COLO668 (cell line): ENCODE results near the gene RHOC.

Experiments
- DNase-seq: peaks from one replicate; lab custom pipeline; 2025; ENCODE audit not compliant: unreplicated experiment; lab: John Stamatoyannopoulos, UW

RHOC gene

GRCh38 chr1:112718691-112719418 lies 11.9 kb upstream of the RHOC start:
- DNase-seq: peak; percentile 86

GRCh38 chr1:112717263-112717873 lies 10.4 kb upstream of the RHOC start:
- DNase-seq: no peak

- DNase-seq: peak; percentile 87
These were observed 9.3 kb upstream of the RHOC start for GRCh38 chr1:112716133-112716720.

- DNase-seq: peak; percentile 84
These were observed 8.5 kb upstream of the RHOC start, which contains the start of gene PPM1J for GRCh38 chr1:112715264-112716053. PPM1J (minus strand) TSS chr1:112715332; CDS start chr1:112715301, 31 bp downstream.

GRCh38 chr1:112714313-112715263 lies 7.7 kb upstream of the RHOC start:
- DNase-seq: peak; percentile 43

GRCh38 chr1:112713466-112714312 lies 6.8 kb upstream of the RHOC start:
- DNase-seq: no peak

- DNase-seq: no peak
These were observed 5.8 kb upstream of the RHOC start for GRCh38 chr1:112712701-112713128.

GRCh38 chr1:112712191-112712590 lies 5.3 kb upstream of the RHOC start:
- DNase-seq: no peak

- DNase-seq: no peak
These were observed 4.7 kb upstream of the RHOC start for GRCh38 chr1:112711670-112712069.

GRCh38 chr1:112711041-112711440 lies 4.1 kb upstream of the RHOC start:
- peak; percentile 17 for DNase-seq

GRCh38 chr1:112710586-112710985 lies 3.7 kb upstream of the RHOC start:
- DNase-seq: no peak

- DNase-seq: no peak
These were observed 3.2 kb upstream of the RHOC start for GRCh38 chr1:112710159-112710558.

- no peak for DNase-seq
These were observed 1.6 kb upstream of the RHOC start for GRCh38 chr1:112708489-112708888.

GRCh38 chr1:112708002-112708448 lies 1.1 kb upstream of the RHOC start:
- no peak for DNase-seq

GRCh38 chr1:112707221-112708001 lies 484 bp upstream of the RHOC start:
- DNase-seq: peak; percentile 85

- DNase-seq: peak; percentile 64
These were observed 1.8 kb downstream of the RHOC start for GRCh38 chr1:112704934-112705627.

- no peak for DNase-seq
These were observed 2.5 kb downstream of the RHOC start for GRCh38 chr1:112704391-112704933.

GRCh38 chr1:112703706-112704105 lies 3.2 kb downstream of the RHOC start:
- DNase-seq: no peak
